Thymus (tissue), 11 donors: ENCODE measurements around the gene BAIAP3. TPM values are rescaled to one million over a fixed set of nuclear protein-coding genes. Genes with fewer than 3 reads are reported as not detected.
A peak's percentile ranks its signal among the peaks of the same experiment; 100 is the strongest.

Experiments used
- DNase-seq, 9 donors: peaks; one replicate each; pipeline ENCODE4 v3.0.0-alpha.2; 2013; ENCODE audit warnings: low spot score in 9 of 9, low read depth in 6 of 9, missing footprints in 1 of 9
- H3K27ac ChIP-seq, 2 donors: one replicate each; pipeline ENCODE4 v1.5.1; 2013; ENCODE audit warnings: control low read depth in 1 of 2, low read depth in 1 of 2, low read length in 1 of 2, mild to moderate bottlenecking in 1 of 2, moderate library complexity in 1 of 2
- H3K27me3 ChIP-seq, 2 donors: one replicate each; pipeline ENCODE4 v1.5.1; 2013; ENCODE audit warnings: low read length in 1 of 2; ENCODE audit not compliant: control insufficient read depth in 2 of 2, insufficient read depth in 1 of 2
- H3K36me3 ChIP-seq, 2 donors: one replicate each; pipeline ENCODE4 v1.5.1; 2013; ENCODE audit warnings: low read length in 1 of 2, mild to moderate bottlenecking in 1 of 2, moderate library complexity in 1 of 2; ENCODE audit not compliant: control insufficient read depth in 2 of 2, insufficient read depth in 2 of 2
- H3K4me1 ChIP-seq, 2 donors: one replicate each; pipeline ENCODE4 v1.5.1; 2013; ENCODE audit warnings: low read length in 2 of 2; ENCODE audit not compliant: control insufficient read depth in 2 of 2, insufficient read depth in 2 of 2
- H3K4me3 ChIP-seq, 2 donors: one replicate each; pipeline ENCODE4 v1.5.1; 2013; ENCODE audit warnings: low read length in 2 of 2, control low read depth in 1 of 2, mild to moderate bottlenecking in 1 of 2
- H3K9me3 ChIP-seq, 2 donors: one replicate each; pipeline ENCODE4 v1.5.1; 2013; ENCODE audit warnings: low read length in 1 of 2, mild to moderate bottlenecking in 1 of 2; ENCODE audit not compliant: control insufficient read depth in 2 of 2, insufficient read depth in 1 of 2
- WGBS: extraction: QIAGEN DNeasy Blood & Tissue Kit; methylation state at CpG from one replicate; pipeline ENCODE4 v1.1.7; 2013; 5-methylcytosine and 5-hydroxymethylcytosine counted together
- polyA plus RNA-seq: library from polyadenylated mRNA; stranded (reverse); fragments of 200-250 nt; gene quantifications from one replicate; pipeline ENCODE4 v1.2.3, GENCODE V29; 2013
- total RNA-seq: library from RNA; stranded (reverse); fragments of 120-200 nt; gene quantifications from one replicate; pipeline ENCODE4 v1.2.4, GENCODE V29; 2013
- donor health status: healthy.

BAIAP3 gene
- total and polyA plus RNA-seq, 2 donors: 0.52 to 5.4 TPM

- Histone ChIP-seq H3K4me3 (no peak overlapping the region), H3K36me3 (no peaks in the 10 kb centered on the region), H3K9me3 (peaks cover 4 to 55% of the 10 kb centered on the region in 2 donors), H3K27ac (no peak overlapping the region), H3K4me1 (peaks cover 8 to 19% of the 10 kb centered on the region in 2 donors), H3K27me3 (peaks cover 61 to 79% of the 10 kb centered on the region in 2 donors)
- no peak for DNase-seq
- 36% methylated on average over 16 of the region's 16 CpGs for WGBS
These were observed 1.9 kb downstream of the BAIAP3 start for GRCh38 chr16:1335211-1335971.

- Histone ChIP-seq H3K4me3 (no peak overlapping the region), H3K4me1 (peaks cover 8 to 19% of the 10 kb centered on the region in 2 donors), H3K27me3 (peaks cover 57 to 73% of the 10 kb centered on the region in 2 donors), H3K36me3 (no peaks in the 10 kb centered on the region), H3K9me3 (peaks cover 1 to 56% of the 10 kb centered on the region in 2 donors), H3K27ac (no peak overlapping the region)
- 9% methylated on average over 12 of the region's 12 CpGs for WGBS
- peak in 1 of 9 donors; percentile 33 for DNase-seq
These were observed 2.6 kb downstream of the BAIAP3 start for GRCh38 chr16:1335996-1336395.

- Histone ChIP-seq H3K4me1 (peaks cover 6 to 15% of the 10 kb centered on the region in 2 donors), H3K4me3 (no peak overlapping the region), H3K36me3 (no peaks in the 10 kb centered on the region), H3K27me3 (peaks cover 51 to 67% of the 10 kb centered on the region in 2 donors), H3K27ac (no peak overlapping the region), H3K9me3 (peaks cover 1 to 51% of the 10 kb centered on the region in 2 donors)
- no peak for DNase-seq
- WGBS: 85% methylated on average over 15 of the region's 15 CpGs
These were observed 3.2 kb downstream of the BAIAP3 start for GRCh38 chr16:1336619-1337018.

- H3K36me3 ChIP-seq: no peaks in the 10 kb centered on the region
- 75% methylated on average over 9 of the region's 9 CpGs for WGBS
- no peak overlapping the region for H3K27ac ChIP-seq
- no peak overlapping the region for H3K4me3 ChIP-seq
- H3K4me1 ChIP-seq: peaks cover 10 to 16% of the 10 kb centered on the region in 2 donors
- H3K9me3 ChIP-seq: peaks cover 1 to 43% of the 10 kb centered on the region in 2 donors
- no peak for DNase-seq
- H3K27me3 ChIP-seq: peaks cover 42 to 58% of the 10 kb centered on the region in 2 donors
These were observed 4.0 kb downstream of the BAIAP3 start for GRCh38 chr16:1337486-1337885.

GRCh38 chr16:1338119-1338730 is 4.8 kb downstream of the BAIAP3 start:
- H3K27me3 ChIP-seq: peaks cover 35 to 51% of the 10 kb centered on the region in 2 donors
- DNase-seq: no peak
- H3K4me3 ChIP-seq: no peak overlapping the region

GRCh38 chr16:1338855-1339675 is 5.6 kb downstream of the BAIAP3 start:
- Histone ChIP-seq H3K27ac (no peak overlapping the region), H3K9me3 (peaks cover 1 to 36% of the 10 kb centered on the region in 2 donors), H3K36me3 (no peaks in the 10 kb centered on the region), H3K27me3 (peaks cover 27 to 45% of the 10 kb centered on the region in 2 donors), H3K4me3 (no peak overlapping the region), H3K4me1 (peaks cover 10 to 29% of the 10 kb centered on the region in 2 donors)
- DNase-seq: no peak
- 82% methylated on average over 31 of the region's 31 CpGs for WGBS

More at GRCh38 chr16:1338119-1338730, 4.8 kb downstream of the BAIAP3 start:
- peaks cover 13 to 23% of the 10 kb centered on the region in 2 donors for H3K4me1 ChIP-seq
- no peak overlapping the region for H3K27ac ChIP-seq
- H3K9me3 ChIP-seq: peaks cover 1 to 36% of the 10 kb centered on the region in 2 donors
- WGBS: 65% methylated on average over 30 of the region's 30 CpGs
- H3K36me3 ChIP-seq: no peaks in the 10 kb centered on the region

- DNase-seq: no peak
- WGBS: 93% methylated on average over 36 of the region's 36 CpGs
- Histone ChIP-seq H3K4me1 (peaks cover 10 to 24% of the 10 kb centered on the region in 2 donors), H3K4me3 (no peak overlapping the region), H3K27me3 (peaks cover 9 to 28% of the 10 kb centered on the region in 2 donors), H3K36me3 (no peaks in the 10 kb centered on the region), H3K9me3 (peaks cover 0 to 35% of the 10 kb centered on the region in 2 donors), H3K27ac (no peak overlapping the region)
These were observed 7.5 kb downstream of the BAIAP3 start for GRCh38 chr16:1340730-1341494.
